T-helper 1 cell treated with Interleukin-12 subunit alpha and Interleukin-12 subunit beta and Interleukin-4 antibody, amounts not matched to agents 30 μg/mL and 1 μg/mL, for 36 hours (primary cell): ENCODE results near the gene CCDC172.
"Not testable (repeated sequence)": the region's sequence is repeated elsewhere in the genome, so short reads cannot be mapped to it uniquely, and the experiment has no call there.

Experiments
- H3K27ac Mint-ChIP-seq: one replicate; pipeline ENCODE4 v1.8.0; 2021; ENCODE audit warnings: mild to moderate bottlenecking, mixed read lengths
- H3K27me3 Mint-ChIP-seq: one replicate; pipeline ENCODE4 v1.8.0; 2021; ENCODE audit warnings: low read depth, mixed read lengths
- H3K36me3 Mint-ChIP-seq: one replicate; pipeline ENCODE4 v1.8.0; 2021; ENCODE audit warnings: low read depth, mixed read lengths
- H3K4me1 Mint-ChIP-seq: one replicate; pipeline ENCODE4 v1.8.0; 2021; ENCODE audit warnings: low read depth, mixed read lengths
- H3K4me3 Mint-ChIP-seq: one replicate; pipeline ENCODE4 v1.8.0; 2021; ENCODE audit warnings: mild to moderate bottlenecking, moderate library complexity, mixed read lengths
- H3K9me3 Mint-ChIP-seq: one replicate; pipeline ENCODE4 v1.8.0; 2021; ENCODE audit warnings: mixed read lengths

CCDC172 gene

GRCh38 chr10:116385311-116385710 is 61.1 kb downstream of the CCDC172 start:
- H3K36me3 Mint-ChIP-seq = no peaks in the 10 kb centered on the region
- no peaks in the 10 kb centered on the region for H3K9me3 Mint-ChIP-seq
- H3K27me3 Mint-ChIP-seq = no peaks in the 10 kb centered on the region
- no peak overlapping the region for H3K27ac Mint-ChIP-seq
- no peaks in the 10 kb centered on the region for H3K4me1 Mint-ChIP-seq
- H3K4me3 Mint-ChIP-seq = no peak overlapping the region

- Mint-ChIP-seq H3K27me3 (no peaks in the 10 kb centered on the region), H3K4me3 (no peak overlapping the region), H3K36me3 (no peaks in the 10 kb centered on the region), H3K27ac (no peak overlapping the region), H3K9me3 (no peaks in the 10 kb centered on the region), H3K4me1 (no peaks in the 10 kb centered on the region)
These were observed 62.0 kb downstream of the CCDC172 start for GRCh38 chr10:116385994-116386809.

GRCh38 chr10:116393246-116393831 is 69.1 kb downstream of the CCDC172 start:
- not testable (repeated sequence) for H3K27me3 Mint-ChIP-seq, H3K4me3 Mint-ChIP-seq, H3K9me3 Mint-ChIP-seq, H3K36me3 Mint-ChIP-seq, H3K4me1 Mint-ChIP-seq, H3K27ac Mint-ChIP-seq

- H3K27me3 Mint-ChIP-seq = no peaks in the 10 kb centered on the region
- no peak overlapping the region for H3K27ac Mint-ChIP-seq
- no peak overlapping the region for H3K4me3 Mint-ChIP-seq
- no peaks in the 10 kb centered on the region for H3K9me3 Mint-ChIP-seq
- no peaks in the 10 kb centered on the region for H3K36me3 Mint-ChIP-seq
- H3K4me1 Mint-ChIP-seq = no peaks in the 10 kb centered on the region
These were observed 71.2 kb downstream of the CCDC172 start for GRCh38 chr10:116395223-116395985.

- Mint-ChIP-seq H3K4me1 (no peaks in the 10 kb centered on the region), H3K36me3 (no peaks in the 10 kb centered on the region), H3K27me3 (no peaks in the 10 kb centered on the region), H3K9me3 (no peaks in the 10 kb centered on the region), H3K4me3 (no peak overlapping the region), H3K27ac (no peak overlapping the region)
These were observed 74.0 kb downstream of the CCDC172 start for GRCh38 chr10:116398224-116398623.

GRCh38 chr10:116402858-116403257 is 78.6 kb downstream of the CCDC172 start:
- no peaks in the 10 kb centered on the region for H3K27me3 Mint-ChIP-seq

GRCh38 chr10:116403740-116404250 is 79.5 kb downstream of the CCDC172 start:
- no peaks in the 10 kb centered on the region for H3K4me1 Mint-ChIP-seq
- H3K27me3 Mint-ChIP-seq = no peaks in the 10 kb centered on the region
- H3K27ac Mint-ChIP-seq = no peak overlapping the region
- no peaks in the 10 kb centered on the region for H3K36me3 Mint-ChIP-seq
- no peaks in the 10 kb centered on the region for H3K9me3 Mint-ChIP-seq
- no peak overlapping the region for H3K4me3 Mint-ChIP-seq

More at GRCh38 chr10:116402858-116403257, 78.6 kb downstream of the CCDC172 start:
- no peaks in the 10 kb centered on the region for H3K36me3 Mint-ChIP-seq
- H3K9me3 Mint-ChIP-seq = no peaks in the 10 kb centered on the region
- no peak overlapping the region for H3K27ac Mint-ChIP-seq
- no peaks in the 10 kb centered on the region for H3K4me1 Mint-ChIP-seq
- H3K4me3 Mint-ChIP-seq = no peak overlapping the region

- H3K4me1 Mint-ChIP-seq = no peaks in the 10 kb centered on the region
- no peaks in the 10 kb centered on the region for H3K27me3 Mint-ChIP-seq
- no peaks in the 10 kb centered on the region for H3K36me3 Mint-ChIP-seq
- H3K9me3 Mint-ChIP-seq = no peaks in the 10 kb centered on the region
- no peak overlapping the region for H3K27ac Mint-ChIP-seq
- H3K4me3 Mint-ChIP-seq = no peak overlapping the region
These were observed 84.5 kb downstream of the CCDC172 start for GRCh38 chr10:116408719-116409118.

- no peak overlapping the region for H3K4me3 Mint-ChIP-seq
- no peaks in the 10 kb centered on the region for H3K27me3 Mint-ChIP-seq
- H3K27ac Mint-ChIP-seq = no peak overlapping the region
- no peaks in the 10 kb centered on the region for H3K36me3 Mint-ChIP-seq
- H3K4me1 Mint-ChIP-seq = no peaks in the 10 kb centered on the region
- no peaks in the 10 kb centered on the region for H3K9me3 Mint-ChIP-seq
These were observed 86.1 kb downstream of the CCDC172 start for GRCh38 chr10:116410351-116410750.

GRCh38 chr10:116417821-116418220 is 93.6 kb downstream of the CCDC172 start:
- H3K27ac Mint-ChIP-seq = no peak overlapping the region
- no peak overlapping the region for H3K4me3 Mint-ChIP-seq
- H3K9me3 Mint-ChIP-seq = no peaks in the 10 kb centered on the region
- H3K36me3 Mint-ChIP-seq = no peaks in the 10 kb centered on the region
- no peaks in the 10 kb centered on the region for H3K4me1 Mint-ChIP-seq
- H3K27me3 Mint-ChIP-seq = no peaks in the 10 kb centered on the region

GRCh38 chr10:116418389-116418788 is 94.1 kb downstream of the CCDC172 start:
- H3K27ac Mint-ChIP-seq = no peak overlapping the region
- no peaks in the 10 kb centered on the region for H3K4me1 Mint-ChIP-seq
- H3K4me3 Mint-ChIP-seq = no peak overlapping the region

GRCh38 chr10:116421815-116422214 is 97.6 kb downstream of the CCDC172 start:
- Mint-ChIP-seq H3K4me1 (no peaks in the 10 kb centered on the region), H3K27me3 (no peaks in the 10 kb centered on the region), H3K27ac (no peak overlapping the region), H3K9me3 (no peaks in the 10 kb centered on the region), H3K4me3 (no peak overlapping the region), H3K36me3 (no peaks in the 10 kb centered on the region)

More at GRCh38 chr10:116418389-116418788, 94.1 kb downstream of the CCDC172 start:
- H3K36me3 Mint-ChIP-seq = no peaks in the 10 kb centered on the region
- no peaks in the 10 kb centered on the region for H3K9me3 Mint-ChIP-seq
- no peaks in the 10 kb centered on the region for H3K27me3 Mint-ChIP-seq

GRCh38 chr10:116427671-116428070 is 103.4 kb downstream of the CCDC172 start, which contains the start of gene PNLIPRP3:
PNLIPRP3 (plus strand) TSS chr10:116427847; CDS start chr10:116428013, 166 bp downstream.
- Mint-ChIP-seq H3K4me1 (no peaks in the 10 kb centered on the region), H3K4me3 (no peak within 1 kb of the TSS), H3K9me3 (no peaks in the 10 kb centered on the region), H3K27ac (no peak within 1 kb of the TSS), H3K27me3 (no peaks in the 10 kb centered on the region), H3K36me3 (no peaks in the 10 kb centered on the region)

GRCh38 chr10:116429288-116429977 is 105.2 kb downstream of the CCDC172 start:
- Mint-ChIP-seq H3K36me3 (no peaks in the 10 kb centered on the region), H3K9me3 (no peaks in the 10 kb centered on the region), H3K4me3 (no peak overlapping the region), H3K27me3 (no peaks in the 10 kb centered on the region), H3K4me1 (no peaks in the 10 kb centered on the region), H3K27ac (no peak overlapping the region)
